ENCODE measurements around the gene MAP1LC3C.

The MAP1LC3C gene

DNA sequence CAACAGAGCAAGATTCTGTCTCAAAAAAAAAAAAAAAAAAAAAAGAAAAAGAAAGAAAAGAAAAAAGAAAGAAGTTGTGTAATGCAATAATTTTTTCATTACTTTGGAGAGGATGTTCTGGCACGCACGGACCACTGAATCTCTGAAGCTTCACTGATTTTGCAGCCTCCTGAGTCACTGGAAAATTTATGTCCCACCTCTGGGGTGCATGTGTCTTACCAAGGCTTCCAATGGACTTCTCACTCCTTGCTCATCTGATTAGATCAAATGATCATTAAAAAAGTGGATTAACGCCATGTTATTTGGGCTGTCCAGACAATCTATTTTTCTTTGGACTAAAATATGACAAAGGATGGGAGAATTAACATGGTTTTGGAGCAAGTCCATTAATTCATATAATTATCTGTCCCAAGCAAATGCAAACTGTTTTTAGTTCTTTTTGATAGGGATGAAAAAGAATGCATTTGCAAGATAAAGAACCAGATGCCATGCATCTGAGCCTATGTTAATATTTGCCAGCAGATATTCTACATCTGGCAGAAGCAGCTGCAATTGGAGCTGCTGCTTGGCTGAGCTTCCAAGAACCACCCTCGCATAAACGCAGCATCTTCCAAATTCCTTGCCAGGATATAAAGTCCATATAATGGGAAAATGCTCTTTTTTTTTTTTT, 10.1 kb upstream of the MAP1LC3C start:
- Histone ChIP-seq H3K36me3 (ENCODE audit: insufficient read depth, low read length) (no peaks in the 10 kb centered on the region), H3K79me2 (ENCODE audit: control insufficient read depth, insufficient read depth, low read length, unreplicated experiment) (no peaks in the 10 kb centered on the region), H3K27me3 (ENCODE audit: insufficient read depth, low read length) (no peaks in the 10 kb centered on the region), H3K27ac (ENCODE audit: low read depth, low read length) (no peak overlapping the region), H3K4me1 (ENCODE audit: control insufficient read depth, insufficient read depth, low read length, unreplicated experiment) (peaks cover 13% of the 10 kb centered on the region), H2AFZ (ENCODE audit: low read length, unreplicated experiment) (no peak overlapping the region), H3K4me3 (ENCODE audit: low read depth, low read length) (no peak overlapping the region)

DNA sequence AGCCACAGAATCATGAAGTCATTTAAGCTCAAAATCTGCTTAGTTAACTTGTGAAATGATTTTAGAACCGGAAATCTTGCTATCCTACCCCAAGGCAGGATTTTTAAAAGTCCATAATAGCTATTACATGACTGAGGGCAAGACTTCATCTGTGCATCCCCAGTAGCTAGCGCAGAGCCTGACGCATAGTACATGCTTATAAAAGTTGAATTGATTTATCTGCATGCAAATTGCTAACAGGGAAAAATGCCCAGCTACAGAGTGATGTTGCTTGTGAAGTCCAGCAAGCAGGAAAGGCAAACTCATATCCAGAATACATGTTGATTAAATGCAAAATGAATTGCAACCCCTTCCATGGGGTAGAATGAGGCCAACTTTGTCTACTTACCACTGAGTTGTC, 8.1 kb upstream of the MAP1LC3C start:
- H3K36me3 ChIP-seq (ENCODE audit: insufficient read depth, low read length) = no peaks in the 10 kb centered on the region
- no peaks in the 10 kb centered on the region for H3K79me2 ChIP-seq (ENCODE audit: control insufficient read depth, insufficient read depth, low read length, unreplicated experiment)
- no peaks in the 10 kb centered on the region for H3K27me3 ChIP-seq (ENCODE audit: insufficient read depth, low read length)
- no peak overlapping the region for H3K27ac ChIP-seq (ENCODE audit: low read depth, low read length)
- H3K4me1 ChIP-seq (ENCODE audit: control insufficient read depth, insufficient read depth, low read length, unreplicated experiment) = peaks cover 13% of the 10 kb centered on the region
- no peak overlapping the region for H3K4me3 ChIP-seq (ENCODE audit: low read depth, low read length)
- no peak overlapping the region for H2AFZ ChIP-seq (ENCODE audit: low read length, unreplicated experiment)

DNA sequence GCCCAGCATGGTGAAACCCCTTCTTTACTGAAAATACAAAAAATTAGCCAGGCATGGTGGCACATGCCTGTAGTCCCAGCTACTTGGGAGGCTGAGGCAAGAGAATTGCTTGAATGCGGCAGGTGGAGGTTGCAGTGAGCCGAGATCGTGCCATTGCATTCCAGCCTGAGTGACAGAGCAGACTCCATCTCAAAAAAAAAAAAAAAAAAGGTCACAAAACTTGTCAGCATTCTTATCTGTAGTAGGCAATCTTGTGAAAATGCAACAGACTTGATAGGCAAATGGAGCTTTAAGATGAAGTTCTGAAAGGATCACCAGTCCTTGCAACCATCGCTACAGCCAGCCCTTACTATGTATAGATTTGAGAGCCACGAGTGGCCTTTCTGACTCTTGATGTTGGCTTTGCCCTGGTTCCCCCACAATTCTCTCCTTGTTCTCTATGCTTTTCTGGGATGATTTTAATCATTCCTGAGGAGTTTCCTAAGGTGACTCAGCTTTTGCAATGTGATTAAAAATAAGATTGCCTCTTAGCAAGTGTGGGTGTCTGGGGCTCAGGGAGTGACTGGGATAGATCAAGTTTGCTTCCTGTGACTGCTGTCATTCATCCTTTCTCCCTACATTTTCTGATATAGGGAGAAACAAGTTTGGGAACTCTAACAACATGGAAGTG, 7.1 kb upstream of the MAP1LC3C start:
- Histone ChIP-seq H3K36me3 (ENCODE audit: insufficient read depth, low read length) (no peaks in the 10 kb centered on the region), H3K79me2 (ENCODE audit: control insufficient read depth, insufficient read depth, low read length, unreplicated experiment) (no peaks in the 10 kb centered on the region), H3K4me1 (ENCODE audit: control insufficient read depth, insufficient read depth, low read length, unreplicated experiment) (peaks cover 13% of the 10 kb centered on the region), H3K27me3 (ENCODE audit: insufficient read depth, low read length) (no peaks in the 10 kb centered on the region), H2AFZ (ENCODE audit: low read length, unreplicated experiment) (no peak overlapping the region), H3K27ac (ENCODE audit: low read depth, low read length) (no peak overlapping the region), H3K4me3 (ENCODE audit: low read depth, low read length) (no peak overlapping the region)

DNA sequence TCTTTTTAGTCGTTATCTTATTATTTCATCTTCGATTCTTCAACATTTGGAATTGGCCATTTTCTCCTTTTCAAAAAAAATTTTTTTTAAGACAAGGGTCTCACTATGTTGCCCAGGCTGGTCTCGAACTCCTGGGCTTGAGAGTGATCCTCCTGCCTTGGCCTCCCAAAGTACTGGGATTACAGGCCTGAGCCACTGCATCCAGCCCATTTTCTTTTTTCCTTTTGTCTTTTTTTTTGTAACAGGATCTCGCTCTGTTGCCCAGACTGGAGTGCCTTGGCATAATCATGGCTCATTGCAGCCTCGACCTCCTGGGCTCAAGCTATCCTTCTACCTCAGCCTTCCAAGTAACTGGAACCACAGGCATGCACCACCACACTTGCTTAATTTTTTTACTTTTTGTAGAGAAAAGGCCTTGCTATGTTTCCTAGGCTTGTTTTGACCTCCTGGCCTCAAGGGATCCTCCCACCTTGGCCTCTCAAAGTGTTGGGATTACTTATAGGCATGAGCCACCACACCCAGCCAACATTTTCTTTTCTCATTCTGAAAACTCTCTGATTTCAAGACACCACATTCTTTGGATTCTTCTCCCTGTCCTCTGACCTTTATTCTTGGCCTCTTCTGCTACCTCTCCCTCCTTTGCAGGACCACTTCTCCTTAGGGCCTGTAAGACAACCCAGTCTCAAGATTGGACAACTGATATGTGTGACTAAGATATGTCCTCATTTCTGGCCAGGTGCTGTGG, 6.0 kb upstream of the MAP1LC3C start:
- Histone ChIP-seq H3K36me3 (ENCODE audit: insufficient read depth, low read length) (no peaks in the 10 kb centered on the region), H3K4me1 (ENCODE audit: control insufficient read depth, insufficient read depth, low read length, unreplicated experiment) (peaks cover 13% of the 10 kb centered on the region), H2AFZ (ENCODE audit: low read length, unreplicated experiment) (no peak overlapping the region), H3K4me3 (ENCODE audit: low read depth, low read length) (no peak overlapping the region), H3K27ac (ENCODE audit: low read depth, low read length) (no peak overlapping the region), H3K27me3 (ENCODE audit: insufficient read depth, low read length) (no peaks in the 10 kb centered on the region), H3K79me2 (ENCODE audit: control insufficient read depth, insufficient read depth, low read length, unreplicated experiment) (no peaks in the 10 kb centered on the region)

DNA sequence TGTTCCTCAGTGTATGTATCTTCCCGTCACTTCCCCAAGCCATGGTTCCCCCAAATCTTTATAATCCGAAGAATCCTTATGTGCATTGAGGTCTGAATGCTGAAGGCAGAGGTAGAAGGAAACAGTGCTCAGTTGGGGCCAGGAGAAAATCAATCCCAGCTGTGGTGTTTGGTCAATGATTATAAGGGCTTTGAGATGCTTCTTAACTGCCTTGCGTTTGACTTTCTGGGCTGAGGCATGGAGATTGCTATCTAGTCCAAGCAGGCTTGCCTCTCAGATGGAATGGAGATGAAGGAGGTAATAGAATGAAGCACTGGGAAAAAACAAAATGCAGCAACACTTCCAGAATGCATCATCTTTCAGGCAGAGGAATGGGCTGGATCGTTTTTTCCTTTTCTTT, 3.6 kb upstream of the MAP1LC3C start:
- H3K36me3 ChIP-seq (ENCODE audit: insufficient read depth, low read length) = no peaks in the 10 kb centered on the region
- no peak overlapping the region for H3K27ac ChIP-seq (ENCODE audit: low read depth, low read length)
- no peaks in the 10 kb centered on the region for H3K27me3 ChIP-seq (ENCODE audit: insufficient read depth, low read length)
- H3K4me3 ChIP-seq (ENCODE audit: low read depth, low read length) = no peak overlapping the region
- no peaks in the 10 kb centered on the region for H3K79me2 ChIP-seq (ENCODE audit: control insufficient read depth, insufficient read depth, low read length, unreplicated experiment)
- peaks cover 23% of the 10 kb centered on the region for H3K4me1 ChIP-seq (ENCODE audit: control insufficient read depth, insufficient read depth, low read length, unreplicated experiment)
- no peak overlapping the region for H2AFZ ChIP-seq (ENCODE audit: low read length, unreplicated experiment)

DNA sequence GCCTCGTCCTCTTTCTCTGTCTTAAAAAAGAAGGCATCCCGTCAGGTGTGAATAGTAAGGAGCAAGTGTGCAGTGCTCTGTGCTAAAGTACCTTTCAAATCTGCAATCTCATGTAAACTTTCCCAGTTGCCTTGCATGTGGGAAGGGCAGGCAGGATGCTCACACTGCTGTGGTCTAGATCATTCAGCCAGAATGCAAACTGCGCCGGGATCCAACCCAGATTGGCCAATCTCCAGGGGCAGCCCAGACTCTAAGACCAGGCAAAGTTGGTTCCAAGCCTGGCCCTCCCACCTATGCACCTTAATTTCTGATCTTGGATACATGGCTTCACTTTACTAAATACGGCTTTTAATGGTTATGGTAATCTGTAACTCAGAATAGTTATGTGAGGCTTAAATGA, 3.2 kb upstream of the MAP1LC3C start:
- H3K36me3 ChIP-seq (ENCODE audit: insufficient read depth, low read length) = no peaks in the 10 kb centered on the region
- H3K4me1 ChIP-seq (ENCODE audit: control insufficient read depth, insufficient read depth, low read length, unreplicated experiment) = peaks cover 23% of the 10 kb centered on the region
- H3K79me2 ChIP-seq (ENCODE audit: control insufficient read depth, insufficient read depth, low read length, unreplicated experiment) = no peaks in the 10 kb centered on the region
- no peak overlapping the region for H3K27ac ChIP-seq (ENCODE audit: low read depth, low read length)
- H2AFZ ChIP-seq (ENCODE audit: low read length, unreplicated experiment) = no peak overlapping the region
- H3K4me3 ChIP-seq (ENCODE audit: low read depth, low read length) = no peak overlapping the region
- H3K27me3 ChIP-seq (ENCODE audit: insufficient read depth, low read length) = no peaks in the 10 kb centered on the region

DNA sequence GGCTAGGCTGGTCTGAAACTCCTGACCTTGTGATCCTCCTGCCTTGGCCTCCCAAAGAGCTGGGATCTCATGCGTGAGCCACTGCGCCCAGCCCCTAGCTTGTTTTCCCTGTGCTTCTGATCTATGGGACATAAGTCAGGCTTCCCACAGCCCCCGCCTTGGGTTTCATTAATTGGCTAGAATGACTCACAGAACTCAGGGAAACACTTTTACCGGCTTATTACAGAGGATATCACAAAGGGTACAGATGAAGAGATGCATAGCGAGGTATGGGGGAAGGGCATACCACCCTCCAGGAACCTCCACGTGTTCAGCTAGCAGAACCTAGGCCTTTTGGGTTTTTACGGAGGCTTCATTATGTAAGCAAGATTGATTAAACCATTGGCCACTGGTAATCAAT, 1.5 kb upstream of the MAP1LC3C start:
- H3K36me3 ChIP-seq (ENCODE audit: insufficient read depth, low read length) = no peaks in the 10 kb centered on the region
- H3K79me2 ChIP-seq (ENCODE audit: control insufficient read depth, insufficient read depth, low read length, unreplicated experiment) = no peaks in the 10 kb centered on the region
- H2AFZ ChIP-seq (ENCODE audit: low read length, unreplicated experiment) = no peak overlapping the region
- H3K4me3 ChIP-seq (ENCODE audit: low read depth, low read length) = no peak overlapping the region
- H3K27me3 ChIP-seq (ENCODE audit: insufficient read depth, low read length) = no peaks in the 10 kb centered on the region
- H3K27ac ChIP-seq (ENCODE audit: low read depth, low read length) = no peak overlapping the region
- H3K4me1 ChIP-seq (ENCODE audit: control insufficient read depth, insufficient read depth, low read length, unreplicated experiment) = peaks cover 17% of the 10 kb centered on the region

DNA sequence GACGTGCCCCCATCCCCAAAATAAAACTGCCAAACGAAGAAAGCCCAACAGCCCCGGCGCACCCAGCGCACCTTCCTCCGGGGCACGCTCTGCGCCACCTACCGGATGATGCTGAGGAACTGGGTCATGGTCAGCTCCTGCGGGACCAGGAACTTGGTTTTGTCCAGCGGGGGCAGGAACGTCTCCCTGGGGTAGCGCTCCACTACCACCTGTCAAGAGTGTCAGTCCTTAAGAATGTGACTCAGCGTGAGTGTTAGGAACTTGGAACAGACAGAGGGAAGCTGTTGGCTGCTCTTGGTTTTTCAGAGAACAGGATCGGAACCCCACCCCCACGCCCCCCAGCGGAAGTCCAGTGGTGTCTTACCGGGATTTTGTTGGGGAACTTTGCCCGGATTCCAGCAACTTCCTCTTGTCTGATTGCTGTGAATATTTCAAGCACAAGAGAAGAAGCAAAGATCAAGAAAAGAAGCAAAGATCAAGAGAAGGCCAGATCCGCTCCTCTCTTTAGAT, 431 bp downstream of the MAP1LC3C start:
- H3K79me2 ChIP-seq (ENCODE audit: control insufficient read depth, insufficient read depth, low read length, unreplicated experiment) = no peaks in the 10 kb centered on the region
- no peaks in the 10 kb centered on the region for H3K27me3 ChIP-seq (ENCODE audit: insufficient read depth, low read length)
- H3K4me3 ChIP-seq (ENCODE audit: low read depth, low read length) = 0 out of 2 replicates have a peak overlapping the region, but pooled peaks have one; percentile 51
- H3K36me3 ChIP-seq (ENCODE audit: insufficient read depth, low read length) = no peaks in the 10 kb centered on the region
- H3K27ac ChIP-seq (ENCODE audit: low read depth, low read length) = no peak overlapping the region
- peak overlapping the region; percentile 52 for H2AFZ ChIP-seq (ENCODE audit: low read length, unreplicated experiment)
- peaks cover 11% of the 10 kb centered on the region for H3K4me1 ChIP-seq (ENCODE audit: control insufficient read depth, insufficient read depth, low read length, unreplicated experiment)

DNA sequence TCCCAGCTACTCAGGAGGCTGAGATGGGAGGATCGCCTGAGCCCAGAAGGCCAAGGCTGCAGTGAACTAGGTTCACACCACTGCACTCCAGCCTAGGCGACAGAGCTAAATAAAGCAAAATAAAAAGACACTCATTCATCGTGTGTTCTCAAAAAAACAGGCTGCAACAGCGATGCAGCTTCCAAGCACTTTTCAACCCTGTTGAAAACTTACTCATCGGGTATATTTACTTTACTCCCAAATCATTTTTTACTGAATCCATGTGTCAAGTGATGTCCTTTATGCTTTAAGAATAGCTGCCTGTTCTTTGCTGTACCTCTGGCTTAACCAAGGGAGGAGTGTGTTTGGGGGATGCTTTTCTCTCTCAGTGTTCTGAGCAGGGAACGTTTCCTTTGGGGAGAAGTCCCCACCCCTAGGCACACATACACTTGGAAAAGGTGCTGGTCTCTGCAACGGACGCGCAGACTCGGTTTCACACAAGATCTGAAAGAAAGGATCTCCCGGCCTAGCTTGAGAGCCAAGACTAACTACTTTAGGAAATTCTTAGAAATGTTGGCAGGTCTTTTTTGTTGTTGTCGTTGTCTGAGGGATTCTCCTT, 1.4 kb downstream of the MAP1LC3C start:
- Histone ChIP-seq H3K36me3 (ENCODE audit: insufficient read depth, low read length) (no peaks in the 10 kb centered on the region), H3K79me2 (ENCODE audit: control insufficient read depth, insufficient read depth, low read length, unreplicated experiment) (no peaks in the 10 kb centered on the region), H3K4me3 (ENCODE audit: low read depth, low read length) (no peak overlapping the region), H2AFZ (ENCODE audit: low read length, unreplicated experiment) (no peak overlapping the region), H3K4me1 (ENCODE audit: control insufficient read depth, insufficient read depth, low read length, unreplicated experiment) (peaks cover 11% of the 10 kb centered on the region), H3K27ac (ENCODE audit: low read depth, low read length) (no peak overlapping the region), H3K27me3 (ENCODE audit: insufficient read depth, low read length) (no peaks in the 10 kb centered on the region)

DNA sequence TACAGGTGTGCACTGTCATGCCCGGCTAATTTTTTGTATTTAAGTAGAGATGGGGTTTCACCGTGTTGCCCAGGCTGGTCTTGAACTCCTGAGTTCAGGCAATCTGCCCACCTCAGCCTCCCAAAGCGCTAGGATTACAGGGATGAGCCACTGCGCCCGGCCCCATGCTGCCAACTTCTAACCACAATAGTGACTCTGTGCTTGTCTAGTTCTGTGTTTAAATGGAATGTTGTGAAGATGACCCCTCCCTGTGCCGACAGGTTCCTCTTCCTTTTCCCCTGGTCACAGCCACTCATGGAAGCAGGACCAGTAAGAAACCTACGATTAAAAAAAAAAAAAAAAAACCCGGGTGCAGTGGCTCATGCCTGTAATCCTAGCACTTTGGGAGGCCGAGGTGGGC, 4.7 kb downstream of the MAP1LC3C start:
- Histone ChIP-seq H3K4me1 (ENCODE audit: control insufficient read depth, insufficient read depth, low read length, unreplicated experiment) (peaks cover 22% of the 10 kb centered on the region), H2AFZ (ENCODE audit: low read length, unreplicated experiment) (no peak overlapping the region), H3K36me3 (ENCODE audit: insufficient read depth, low read length) (no peaks in the 10 kb centered on the region), H3K79me2 (ENCODE audit: control insufficient read depth, insufficient read depth, low read length, unreplicated experiment) (no peaks in the 10 kb centered on the region), H3K4me3 (ENCODE audit: low read depth, low read length) (no peak overlapping the region), H3K27ac (ENCODE audit: low read depth, low read length) (no peak overlapping the region), H3K27me3 (ENCODE audit: insufficient read depth, low read length) (no peaks in the 10 kb centered on the region)

Measured in ACC112 (cell line).